ENCODE measurements around the gene GP1BA.
A peak's percentile ranks its signal among the peaks of the same experiment; 100 is the strongest.

The GP1BA gene

GRCh38 chr17:4967539-4968485 lies 35.7 kb downstream of the GP1BA start, which contains the start of gene SPAG7:
Gene SPAG7 (minus strand): TSS chr17:4967817. CDS start chr17:4967804, 13 bp downstream.
- ChIA-PET POLR2A (interaction anchor here (0.8 to 2.7 kb wide), 6 partner anchors 20 to 69 kb away, joined by 3 to 13 read pairs (median 4); partner anchors contain the start of genes C17orf107, PFN1, RNF167 and SLC25A11), CTCF (interaction anchor here (0.8 to 7.1 kb wide), 14 partner anchors 10 to 65 kb away, joined by 3 to 69 read pairs (median 4); partner anchors contain the start of genes CAMTA2, CHRNE, ENO3 and INCA1)
- Histone ChIP-seq H3K36me3 (ENCODE audit: control insufficient read depth in 4 of 4, insufficient read depth in 4 of 4, low read length in 3 of 4) (peaks cover 3 to 28% (median 21%) of the 10 kb centered on the region in 4 experiments), H3K9me3 (ENCODE audit: control extremely low read depth in 1 of 5, control insufficient read depth in 4 of 5, insufficient read depth in 2 of 5, low read depth in 1 of 5, low read length in 4 of 5) (no peaks in the 10 kb centered on the region), H3K4me3 (ENCODE audit: control insufficient read depth in 1 of 7, extremely low read depth in 1 of 7, insufficient read depth in 4 of 7, low read depth in 2 of 7, low read length in 6 of 7) (peak within 1 kb of the TSS; percentile 80 to 94 (median 89)), H3K4me1 (ENCODE audit: control extremely low read depth in 1 of 4, control insufficient read depth in 4 of 4, insufficient read depth in 4 of 4, low read length in 3 of 4) (peaks cover 6 to 28% (median 21%) of the 10 kb centered on the region in 4 experiments), H3K27me3 (replicated peaks in 2 of 5; ENCODE audit: control insufficient read depth in 4 of 5, insufficient read depth in 5 of 5, low read length in 4 of 5) (no peaks in the 10 kb centered on the region), H3K27ac (ENCODE audit: insufficient read depth in 1 of 2, low read depth in 1 of 2, low read length in 2 of 2, poor library complexity in 1 of 2, severe bottlenecking in 2 of 2) (peak within 1 kb of the TSS; percentile 81 to 88)
- DNase-seq, result peak; percentile 98 to 99 (median 99)
- WGBS (ENCODE audit: insufficient coverage), result 1% methylated on average over 47 of the region's 66 CpGs

- Histone ChIP-seq H3K4me1 (ENCODE audit: control extremely low read depth in 1 of 4, control insufficient read depth in 4 of 4, insufficient read depth in 4 of 4, low read length in 3 of 4) (peaks cover 6 to 35% (median 21%) of the 10 kb centered on the region in 4 experiments), H3K9me3 (ENCODE audit: control extremely low read depth in 1 of 5, control insufficient read depth in 4 of 5, insufficient read depth in 2 of 5, low read depth in 1 of 5, low read length in 4 of 5) (no peaks in the 10 kb centered on the region), H3K27me3 (replicated peaks in 2 of 5; ENCODE audit: control insufficient read depth in 4 of 5, insufficient read depth in 5 of 5, low read length in 4 of 5) (no peaks in the 10 kb centered on the region), H3K27ac (ENCODE audit: insufficient read depth in 1 of 2, low read depth in 1 of 2, low read length in 2 of 2, poor library complexity in 1 of 2, severe bottlenecking in 2 of 2) (peak overlapping the region in 1 of 2 experiments; percentile 88), H3K36me3 (ENCODE audit: control insufficient read depth in 4 of 4, insufficient read depth in 4 of 4, low read length in 3 of 4) (peaks cover 5 to 33% (median 23%) of the 10 kb centered on the region in 4 experiments), H3K4me3 (ENCODE audit: control insufficient read depth in 1 of 7, extremely low read depth in 1 of 7, insufficient read depth in 4 of 7, low read depth in 2 of 7, low read length in 6 of 7) (peak overlapping the region in 6 of 7 experiments; percentile 83 to 94 (median 90))
- 69% methylated on average over 19 of the region's 23 CpGs for WGBS (ENCODE audit: insufficient coverage)
- DNase-seq, result no peak
- CTCF ChIA-PET, result interaction anchor here (0.8 to 7.1 kb wide), 7 partner anchors 14 to 59 kb away, joined by 3 to 69 read pairs (median 5); partner anchors contain the start of genes CAMTA2 and ENO3
- POLR2A ChIA-PET, result interaction anchor here (2.7 kb wide), 1 partner anchor 28 kb away, joined by 13 read pairs; the partner anchor contains the start of genes RNF167 and SLC25A11
Observed at GRCh38 chr17:4968486-4969046, 36.5 kb downstream of the GP1BA start.

GRCh38 chr17:4969047-4969550 lies 37.0 kb downstream of the GP1BA start:
- no peaks in the 10 kb centered on the region for H3K27me3 ChIP-seq (replicated peaks in 2 of 5; ENCODE audit: control insufficient read depth in 4 of 5, insufficient read depth in 5 of 5, low read length in 4 of 5)
- H3K4me1 ChIP-seq (ENCODE audit: control extremely low read depth in 1 of 4, control insufficient read depth in 4 of 4, insufficient read depth in 4 of 4, low read length in 3 of 4), result peaks cover 6 to 41% (median 21%) of the 10 kb centered on the region in 4 experiments
- peak overlapping the region in 1 of 2 experiments; percentile 88 for H3K27ac ChIP-seq (ENCODE audit: insufficient read depth in 1 of 2, low read depth in 1 of 2, low read length in 2 of 2, poor library complexity in 1 of 2, severe bottlenecking in 2 of 2)
- 98% methylated on average over 14 of the region's 15 CpGs for WGBS (ENCODE audit: insufficient coverage)
- DNase-seq, result no peak
- H3K9me3 ChIP-seq (ENCODE audit: control extremely low read depth in 1 of 5, control insufficient read depth in 4 of 5, insufficient read depth in 2 of 5, low read depth in 1 of 5, low read length in 4 of 5), result no peaks in the 10 kb centered on the region
- POLR2A ChIA-PET, result interaction anchor here (2.7 kb wide), 1 partner anchor 29 kb away, joined by 13 read pairs; the partner anchor contains the start of genes RNF167 and SLC25A11
- H3K36me3 ChIP-seq (ENCODE audit: control insufficient read depth in 4 of 4, insufficient read depth in 4 of 4, low read length in 3 of 4), result peaks cover 5 to 38% (median 24%) of the 10 kb centered on the region in 4 experiments
- CTCF ChIA-PET, result interaction anchor here (0.8 to 7.1 kb wide), 5 partner anchors 14 to 60 kb away, joined by 3 to 69 read pairs (median 9); partner anchors contain the start of genes CAMTA2 and ENO3
- H3K4me3 ChIP-seq (ENCODE audit: control insufficient read depth in 1 of 7, extremely low read depth in 1 of 7, insufficient read depth in 4 of 7, low read depth in 2 of 7, low read length in 6 of 7), result peak overlapping the region in 3 of 7 experiments; percentile 13 to 94 (median 86)

- POLR2A ChIA-PET, result no interaction called here
- no peaks in the 10 kb centered on the region for H3K27me3 ChIP-seq (replicated peaks in 2 of 5; ENCODE audit: control insufficient read depth in 4 of 5, insufficient read depth in 5 of 5, low read length in 4 of 5)
- H3K36me3 ChIP-seq (ENCODE audit: control insufficient read depth in 4 of 4, insufficient read depth in 4 of 4, low read length in 3 of 4), result peaks cover 5 to 43% (median 27%) of the 10 kb centered on the region in 4 experiments
- CTCF ChIA-PET, result interaction anchor here (0.8 to 7.1 kb wide), 9 partner anchors 10 to 93 kb away, joined by 3 to 69 read pairs (median 4); partner anchors contain the start of genes CAMTA2 and ENO3
- no peak overlapping the region for H3K4me3 ChIP-seq (ENCODE audit: control insufficient read depth in 1 of 7, extremely low read depth in 1 of 7, insufficient read depth in 4 of 7, low read depth in 2 of 7, low read length in 6 of 7)
- peaks cover 6 to 44% (median 21%) of the 10 kb centered on the region in 4 experiments for H3K4me1 ChIP-seq (ENCODE audit: control extremely low read depth in 1 of 4, control insufficient read depth in 4 of 4, insufficient read depth in 4 of 4, low read length in 3 of 4)
- H3K27ac ChIP-seq (ENCODE audit: insufficient read depth in 1 of 2, low read depth in 1 of 2, low read length in 2 of 2, poor library complexity in 1 of 2, severe bottlenecking in 2 of 2), result no peak overlapping the region
- DNase-seq, result no peak
- no peaks in the 10 kb centered on the region for H3K9me3 ChIP-seq (ENCODE audit: control extremely low read depth in 1 of 5, control insufficient read depth in 4 of 5, insufficient read depth in 2 of 5, low read depth in 1 of 5, low read length in 4 of 5)
- 96% methylated on average over 16 of the region's 16 CpGs for WGBS (ENCODE audit: insufficient coverage)
Observed at GRCh38 chr17:4969551-4970173, 37.6 kb downstream of the GP1BA start.

- no peaks in the 10 kb centered on the region for H3K27me3 ChIP-seq (replicated peaks in 2 of 5; ENCODE audit: control insufficient read depth in 4 of 5, insufficient read depth in 5 of 5, low read length in 4 of 5)
Observed at GRCh38 chr17:4970273-4970672, 38.2 kb downstream of the GP1BA start.

GRCh38 chr17:4971826-4972225 lies 39.7 kb downstream of the GP1BA start:
- CTCF ChIA-PET, result interaction anchor here (0.6 to 2.2 kb wide), 5 partner anchors 7 to 125 kb away, joined by 3 to 10 read pairs (median 3); partner anchors contain the start of gene CAMTA2
- POLR2A ChIA-PET, result no interaction called here
- WGBS (ENCODE audit: insufficient coverage), result 96% methylated on average over 4 of the region's 6 CpGs
- no peaks in the 10 kb centered on the region for H3K27me3 ChIP-seq (replicated peaks in 2 of 5; ENCODE audit: control insufficient read depth in 4 of 5, insufficient read depth in 5 of 5, low read length in 4 of 5)
- H3K27ac ChIP-seq (ENCODE audit: insufficient read depth in 1 of 2, low read depth in 1 of 2, low read length in 2 of 2, poor library complexity in 1 of 2, severe bottlenecking in 2 of 2), result no peak overlapping the region
- no peaks in the 10 kb centered on the region for H3K9me3 ChIP-seq (ENCODE audit: control extremely low read depth in 1 of 5, control insufficient read depth in 4 of 5, insufficient read depth in 2 of 5, low read depth in 1 of 5, low read length in 4 of 5)
- no peak overlapping the region for H3K4me3 ChIP-seq (ENCODE audit: control insufficient read depth in 1 of 7, extremely low read depth in 1 of 7, insufficient read depth in 4 of 7, low read depth in 2 of 7, low read length in 6 of 7)
- DNase-seq, result no peak
- peaks cover 0 to 34% (median 13%) of the 10 kb centered on the region in 4 experiments for H3K4me1 ChIP-seq (ENCODE audit: control extremely low read depth in 1 of 4, control insufficient read depth in 4 of 4, insufficient read depth in 4 of 4, low read length in 3 of 4)
- H3K36me3 ChIP-seq (ENCODE audit: control insufficient read depth in 4 of 4, insufficient read depth in 4 of 4, low read length in 3 of 4), result peaks cover 5 to 45% (median 30%) of the 10 kb centered on the region in 4 experiments

More at GRCh38 chr17:4970273-4970672, 38.2 kb downstream of the GP1BA start:
- POLR2A ChIA-PET, result no interaction called here
- Histone ChIP-seq H3K4me3 (ENCODE audit: control insufficient read depth in 1 of 7, extremely low read depth in 1 of 7, insufficient read depth in 4 of 7, low read depth in 2 of 7, low read length in 6 of 7) (no peak overlapping the region), H3K4me1 (ENCODE audit: control extremely low read depth in 1 of 4, control insufficient read depth in 4 of 4, insufficient read depth in 4 of 4, low read length in 3 of 4) (peaks cover 6 to 44% (median 21%) of the 10 kb centered on the region in 4 experiments), H3K36me3 (ENCODE audit: control insufficient read depth in 4 of 4, insufficient read depth in 4 of 4, low read length in 3 of 4) (peaks cover 5 to 44% (median 29%) of the 10 kb centered on the region in 4 experiments), H3K9me3 (ENCODE audit: control extremely low read depth in 1 of 5, control insufficient read depth in 4 of 5, insufficient read depth in 2 of 5, low read depth in 1 of 5, low read length in 4 of 5) (no peaks in the 10 kb centered on the region), H3K27ac (ENCODE audit: insufficient read depth in 1 of 2, low read depth in 1 of 2, low read length in 2 of 2, poor library complexity in 1 of 2, severe bottlenecking in 2 of 2) (no peak overlapping the region)
- CTCF ChIA-PET, result interaction anchor here (0.6 to 6.7 kb wide), 9 partner anchors 9 to 93 kb away, joined by 3 to 35 read pairs (median 4); partner anchors contain the start of gene CAMTA2
- 93% methylated on average over 8 of the region's 8 CpGs for WGBS (ENCODE audit: insufficient coverage)
- no peak for DNase-seq
